H9 (cell line): Measurements from ENCODE around the gene MYO3A. TPM values are rescaled to one million over a fixed set of nuclear protein-coding genes. Genes with fewer than 3 reads are reported as not detected.

ENCODE experiments used
- DNase-seq: peaks from one replicate; pipeline ENCODE4 v3.0.0-alpha.2; 2017
- H2AFZ ChIP-seq: one replicate; pipeline ENCODE4 v1.6.1; 2013; ENCODE audit warnings: mild to moderate bottlenecking, low read length, control low read depth, moderate library complexity
- H2AK5ac ChIP-seq: 2 replicates; pipeline ENCODE4 v1.6.1; 2013; ENCODE audit warnings: low read length, control low read depth, mixed read lengths; ENCODE audit not compliant: insufficient read length
- H2BK120ac ChIP-seq: one replicate; pipeline ENCODE4 v1.6.1; 2013; ENCODE audit warnings: low read depth, mild to moderate bottlenecking, low read length, control low read depth, inconsistent platforms; ENCODE audit not compliant: poor library complexity, severe bottlenecking
- H2BK12ac ChIP-seq: 2 replicates; pipeline ENCODE4 v1.6.1; 2013; ENCODE audit warnings: low read length, control low read depth, mixed read lengths, low read depth; ENCODE audit not compliant: insufficient read length
- H2BK15ac ChIP-seq: 2 replicates; pipeline ENCODE4 v1.6.1; 2013; ENCODE audit warnings: low read depth, low read length, control low read depth
- H2BK20ac ChIP-seq: one replicate; pipeline ENCODE4 v1.6.1; 2013; ENCODE audit warnings: low read depth, mild to moderate bottlenecking, low read length, control low read depth, inconsistent platforms; ENCODE audit not compliant: poor library complexity, severe bottlenecking
- H2BK5ac ChIP-seq: 2 replicates; pipeline ENCODE4 v1.6.1; 2013; ENCODE audit warnings: low read length, control low read depth, mixed read lengths; ENCODE audit not compliant: insufficient read length
- H3K14ac ChIP-seq: 2 replicates; pipeline ENCODE4 v1.6.1; 2013; ENCODE audit warnings: low read length, control low read depth; ENCODE audit not compliant: insufficient read depth
- H3K18ac ChIP-seq: 2 replicates; pipeline ENCODE4 v1.6.1; 2013; ENCODE audit warnings: low read depth, mild to moderate bottlenecking, mixed read lengths, low read length, control low read depth; ENCODE audit not compliant: insufficient read length
- H3K23ac ChIP-seq: 2 replicates; pipeline ENCODE4 v1.6.1; 2013; ENCODE audit warnings: low read length, control low read depth, mixed read lengths, low read depth; ENCODE audit not compliant: insufficient read length
- H3K23me2 ChIP-seq: 2 replicates; pipeline ENCODE4 v1.6.1; 2013; ENCODE audit warnings: low read depth, mild to moderate bottlenecking, mixed read lengths, low read length, control low read depth; ENCODE audit not compliant: insufficient read length, poor library complexity, severe bottlenecking
- H3K27ac ChIP-seq: 2 replicates; pipeline ENCODE4 v1.5.1; 2013; ENCODE audit warnings: low read length, control low read depth, mixed read lengths, low read depth; ENCODE audit not compliant: insufficient read length
- H3K27me3 ChIP-seq: 2 replicates; pipeline ENCODE4 v1.6.1; 2013; ENCODE audit warnings: low read length, control low read depth, inconsistent platforms; ENCODE audit not compliant: insufficient read depth
- H3K4ac ChIP-seq: 2 replicates; pipeline ENCODE4 v1.6.1; 2013; ENCODE audit warnings: low read depth, mild to moderate bottlenecking, control low read depth, inconsistent platforms, low read length, moderate library complexity
- H3K4me1 ChIP-seq: 2 replicates; pipeline ENCODE4 v1.6.1; 2013; ENCODE audit warnings: low read length, control low read depth, inconsistent platforms; ENCODE audit not compliant: insufficient read depth
- H3K4me2 ChIP-seq: 2 replicates; pipeline ENCODE4 v1.6.1; 2013; ENCODE audit warnings: low read length, control low read depth, mixed read lengths; ENCODE audit not compliant: insufficient read length, insufficient read depth
- H3K56ac ChIP-seq: 2 replicates; pipeline ENCODE4 v1.6.1; 2013; ENCODE audit warnings: low read depth, mild to moderate bottlenecking, mixed read lengths, low read length, control low read depth; ENCODE audit not compliant: insufficient read length
- H3K79me1 ChIP-seq: 2 replicates; pipeline ENCODE4 v1.6.1; 2013; ENCODE audit warnings: low read depth, mild to moderate bottlenecking, moderate library complexity, low read length, control low read depth, inconsistent platforms; ENCODE audit not compliant: insufficient read depth, poor library complexity, severe bottlenecking
- H3K79me2 ChIP-seq: 2 replicates; pipeline ENCODE4 v1.6.1; 2013; ENCODE audit warnings: low read length, control low read depth, inconsistent platforms; ENCODE audit not compliant: insufficient read depth
- H3K9ac ChIP-seq: 2 replicates; pipeline ENCODE4 v1.6.1; 2013; ENCODE audit warnings: low read length, control low read depth, mixed read lengths; ENCODE audit not compliant: insufficient read length; ENCODE audit errors: extremely low read depth
- H3K9me3 ChIP-seq: one replicate; pipeline ENCODE4 v1.6.1; 2013; ENCODE audit warnings: low read depth, low read length, inconsistent platforms; ENCODE audit not compliant: control insufficient read depth
- H3T11ph ChIP-seq: one replicate; pipeline ENCODE4 v1.6.1; 2013; ENCODE audit warnings: mild to moderate bottlenecking, low read length, control low read depth, inconsistent platforms
- H4K20me1 ChIP-seq: one replicate; pipeline ENCODE4 v1.6.1; 2013; ENCODE audit not compliant: control insufficient read depth, insufficient read length, insufficient read depth
- H4K5ac ChIP-seq: 2 replicates; pipeline ENCODE4 v1.6.1; 2013; ENCODE audit warnings: low read depth, mild to moderate bottlenecking, mixed read lengths, low read length, control low read depth; ENCODE audit not compliant: insufficient read length
- H4K8ac ChIP-seq: replicated peaks from 2 replicates; pipeline ENCODE4 v1.6.1; 2013; ENCODE audit warnings: low read length, control low read depth, mixed read lengths, low read depth; ENCODE audit not compliant: insufficient read length
- H4K91ac ChIP-seq: 2 replicates; pipeline ENCODE4 v1.6.1; 2013; ENCODE audit warnings: low read depth, mild to moderate bottlenecking, moderate library complexity, mixed read lengths, low read length, control low read depth; ENCODE audit not compliant: insufficient read length
- H3K27ac Mint-ChIP-seq, 3 experiments: 2 replicates in 2 of 3; 3 replicates in 1 of 3; pipeline ENCODE4 v1.8.0; 2020 to 2021; ENCODE audit warnings: mixed read lengths in 3 of 3, mild to moderate bottlenecking in 1 of 3, moderate library complexity in 1 of 3
- H3K27me3 Mint-ChIP-seq: 2 replicates; pipeline ENCODE4 v1.8.0; 2021; ENCODE audit warnings: low read depth, mild to moderate bottlenecking, moderate library complexity, mixed read lengths
- H3K36me3 Mint-ChIP-seq, 3 experiments: 2 replicates in 2 of 3; 3 replicates in 1 of 3; pipeline ENCODE4 v1.8.0; 2020 to 2021; ENCODE audit warnings: low read depth in 3 of 3, mixed read lengths in 3 of 3; ENCODE audit not compliant: insufficient read depth in 1 of 3
- H3K4me1 Mint-ChIP-seq, 2 experiments: 2 replicates each; pipeline ENCODE4 v1.8.0; 2020; ENCODE audit warnings: mixed read lengths in 2 of 2
- H3K4me3 Mint-ChIP-seq, 2 experiments: 2 replicates in 1 of 2; 3 replicates in 1 of 2; pipeline ENCODE4 v1.8.0; 2020 to 2021; ENCODE audit warnings: mild to moderate bottlenecking in 2 of 2, mixed read lengths in 2 of 2, moderate library complexity in 1 of 2
- H3K9me3 Mint-ChIP-seq, 2 experiments: 2 replicates in 1 of 2; 3 replicates in 1 of 2; pipeline ENCODE4 v1.8.0; 2020; ENCODE audit warnings: mild to moderate bottlenecking in 2 of 2, mixed read lengths in 2 of 2, moderate library complexity in 1 of 2
- WGBS: extraction: QIAGEN DNeasy Blood & Tissue Kit; methylation state at CpG from one replicate; pipeline ENCODE4 v1.1.7; 2013; ENCODE audit warnings: missing lambda C conversion rate, low lambda C conversion rate, mixed read lengths; ENCODE audit not compliant: insufficient read length; ENCODE audit errors: extremely low coverage; 5-methylcytosine and 5-hydroxymethylcytosine counted together
- total RNA-seq: library from RNA; stranded (reverse); gene quantifications from 2 replicates; pipeline ENCODE4 v1.2.1, GENCODE V29; 2021
- TF ChIP-seq, protein P1 (sequence below): fragments of 200-600 bp; sonication (generic); conservative IDR thresholded peaks from 3 replicates; pipeline ENCODE4 v1.8.0; 2021; ENCODE audit warnings: antibody characterized with exemption, mild to moderate bottlenecking

MYO3A gene
- total RNA-seq, 1 experiment from 2014 or later: 4.3 TPM

DNA sequence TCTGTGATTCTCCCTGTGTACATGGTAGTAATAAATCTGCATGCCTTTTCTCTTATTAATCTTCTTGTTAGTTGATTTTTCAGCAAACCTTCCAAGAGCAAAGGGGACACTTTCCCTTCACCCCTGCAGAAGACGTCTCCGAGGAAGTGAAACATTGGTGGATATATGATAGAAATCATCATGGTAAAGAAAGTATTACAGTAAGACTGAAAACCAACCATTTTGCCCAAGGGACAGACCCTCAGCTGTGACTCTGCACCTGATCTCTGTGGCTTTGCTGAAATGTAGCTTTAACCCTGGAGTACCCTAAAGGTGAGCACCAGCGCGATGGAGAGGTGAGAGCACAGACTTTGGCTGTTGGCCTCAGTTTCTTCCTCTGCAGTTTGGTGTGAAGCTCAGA is 32.8 kb upstream of the MYO3A start:
- no peaks in the 10 kb centered on the region for H3K27me3 ChIP-seq
- no peak overlapping the region for H2BK5ac ChIP-seq
- no peak for DNase-seq
- no peaks in the 10 kb centered on the region for H3K79me2 ChIP-seq
- H2BK20ac ChIP-seq: no peak overlapping the region
- H3K23ac ChIP-seq: no peak overlapping the region
- no peak overlapping the region for H4K5ac ChIP-seq
- no peaks in the 10 kb centered on the region for H3K79me1 ChIP-seq
- H3K18ac ChIP-seq: no peak overlapping the region
- TF ChIP-seq, protein P1, sequence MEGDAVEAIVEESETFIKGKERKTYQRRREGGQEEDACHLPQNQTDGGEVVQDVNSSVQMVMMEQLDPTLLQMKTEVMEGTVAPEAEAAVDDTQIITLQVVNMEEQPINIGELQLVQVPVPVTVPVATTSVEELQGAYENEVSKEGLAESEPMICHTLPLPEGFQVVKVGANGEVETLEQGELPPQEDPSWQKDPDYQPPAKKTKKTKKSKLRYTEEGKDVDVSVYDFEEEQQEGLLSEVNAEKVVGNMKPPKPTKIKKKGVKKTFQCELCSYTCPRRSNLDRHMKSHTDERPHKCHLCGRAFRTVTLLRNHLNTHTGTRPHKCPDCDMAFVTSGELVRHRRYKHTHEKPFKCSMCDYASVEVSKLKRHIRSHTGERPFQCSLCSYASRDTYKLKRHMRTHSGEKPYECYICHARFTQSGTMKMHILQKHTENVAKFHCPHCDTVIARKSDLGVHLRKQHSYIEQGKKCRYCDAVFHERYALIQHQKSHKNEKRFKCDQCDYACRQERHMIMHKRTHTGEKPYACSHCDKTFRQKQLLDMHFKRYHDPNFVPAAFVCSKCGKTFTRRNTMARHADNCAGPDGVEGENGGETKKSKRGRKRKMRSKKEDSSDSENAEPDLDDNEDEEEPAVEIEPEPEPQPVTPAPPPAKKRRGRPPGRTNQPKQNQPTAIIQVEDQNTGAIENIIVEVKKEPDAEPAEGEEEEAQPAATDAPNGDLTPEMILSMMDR: no peak
- no peaks in the 10 kb centered on the region; the same call in 1 of the 2 replicates for H3K4me1 ChIP-seq
- H3K36me3 Mint-ChIP-seq: no peaks in the 10 kb centered on the region; a peak in 1 of 7 replicates
- H3K23me2 ChIP-seq: no peaks in the 10 kb centered on the region
- whole genome bisulfite sequencing: no CpG with 5 or more reads among the region's 4 CpGs
- H4K91ac ChIP-seq: no peak overlapping the region
- no peaks in the 10 kb centered on the region for H4K20me1 ChIP-seq
- H3K4ac ChIP-seq: no peak overlapping the region
- no peak overlapping the region for H2BK12ac ChIP-seq
- H2BK120ac ChIP-seq: no peak overlapping the region
- no peak overlapping the region for H3K4me3 Mint-ChIP-seq
- H2AFZ ChIP-seq: no peak overlapping the region
- no peak overlapping the region for H3K27ac Mint-ChIP-seq
- H3K56ac ChIP-seq: no peak overlapping the region
- H3K27me3 Mint-ChIP-seq: no peaks in the 10 kb centered on the region
- no peak overlapping the region for H2BK15ac ChIP-seq
- no peaks in the 10 kb centered on the region for H3K9me3 Mint-ChIP-seq
- H3K14ac ChIP-seq: no peak overlapping the region
- H3K4me2 ChIP-seq: no peak overlapping the region
- no peak overlapping the region for H3K9ac ChIP-seq
- H3T11ph ChIP-seq: no peak overlapping the region
- H3K9me3 ChIP-seq: no peaks in the 10 kb centered on the region
- H4K8ac ChIP-seq: no peak overlapping the region
- H2AK5ac ChIP-seq: no peak overlapping the region
- H3K27ac ChIP-seq: no peak overlapping the region
- peaks cover 15 to 20% of the 10 kb centered on the region in 2 experiments for H3K4me1 Mint-ChIP-seq
